Activated naive CD8-positive, alpha-beta T cell treated with anti-CD3 and anti-CD28 coated beads, Interleukin-2, amount 50 U/mL, for 24 hours (primary cell): ENCODE measurements around the gene TMEM200B.
"Not testable (repeated sequence)": the region's sequence is repeated elsewhere in the genome, so short reads cannot be mapped to it uniquely, and the experiment has no call there.

Experiments used
- ATAC-seq: fragments of 150-1000 bp; cut with Tn5 transposase; one replicate; pipeline ENCODE4 v1.10.0; 2021
- DNase-seq: peaks from one replicate; pipeline ENCODE4 v3.0.0; 2021
- H3K27ac Mint-ChIP-seq: one replicate; pipeline ENCODE4 v1.8.0; 2021; ENCODE audit warnings: mild to moderate bottlenecking, mixed read lengths
- H3K27me3 Mint-ChIP-seq: one replicate; pipeline ENCODE4 v1.8.0; 2021; ENCODE audit warnings: mixed read lengths
- H3K36me3 Mint-ChIP-seq: one replicate; pipeline ENCODE4 v1.8.0; 2021; ENCODE audit warnings: low read depth, mixed read lengths
- H3K4me1 Mint-ChIP-seq: one replicate; pipeline ENCODE4 v1.8.0; 2021; ENCODE audit warnings: mixed read lengths
- H3K4me3 Mint-ChIP-seq: one replicate; pipeline ENCODE4 v1.8.0; 2021; ENCODE audit warnings: mild to moderate bottlenecking, moderate library complexity, mixed read lengths
- H3K9me3 Mint-ChIP-seq: one replicate; pipeline ENCODE4 v1.8.0; 2021; ENCODE audit warnings: mixed read lengths

The TMEM200B gene

DNA sequence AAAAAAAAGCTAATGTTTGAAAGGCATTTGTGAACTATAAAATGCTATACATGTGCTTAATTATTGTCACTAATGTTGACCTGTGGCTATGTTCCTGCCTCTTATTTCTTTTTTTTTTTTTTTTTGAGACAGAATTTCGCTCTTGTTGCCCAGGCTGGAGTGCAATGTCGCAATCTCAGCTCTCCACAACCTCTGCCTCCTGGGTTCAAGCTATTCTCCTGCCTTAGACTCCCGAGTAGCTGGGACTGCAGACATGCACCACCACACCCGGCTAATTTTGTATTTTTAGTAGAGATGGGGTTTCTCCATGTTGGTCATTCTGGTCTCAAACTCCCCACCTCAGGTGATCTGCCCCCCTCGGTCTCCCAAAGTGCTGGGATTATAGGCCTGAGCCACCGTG, 15.7 kb downstream of the TMEM200B start:
- not testable (repeated sequence) for H3K4me1 Mint-ChIP-seq, H3K27me3 Mint-ChIP-seq, H3K27ac Mint-ChIP-seq, H3K4me3 Mint-ChIP-seq, H3K9me3 Mint-ChIP-seq, ATAC-seq, DNase-seq
- peaks cover 27% of the 10 kb centered on the region for H3K36me3 Mint-ChIP-seq

DNA sequence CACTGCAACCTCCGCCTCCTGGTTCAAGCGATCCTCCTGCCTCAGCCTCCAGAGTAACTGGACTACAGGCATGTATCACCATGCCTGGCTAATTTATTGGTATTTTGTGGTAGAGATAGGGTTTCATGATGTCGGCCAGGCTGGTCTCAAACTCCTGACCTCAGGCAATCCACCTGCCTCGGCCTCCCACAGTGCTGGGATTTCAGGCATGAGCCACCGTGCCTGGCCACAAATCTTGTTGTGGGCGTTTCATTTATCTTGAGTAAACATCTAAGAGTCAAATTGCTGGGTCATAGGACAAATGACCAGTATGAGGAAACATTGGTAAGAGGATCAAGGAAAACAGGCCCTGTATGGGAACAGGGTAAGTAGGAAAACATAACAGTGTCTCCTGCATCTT, 17.9 kb downstream of the TMEM200B start:
- H3K4me1 Mint-ChIP-seq, result no peaks in the 10 kb centered on the region
- ATAC-seq (no peak), DNase-seq (no peak)
- H3K27me3 Mint-ChIP-seq, result no peaks in the 10 kb centered on the region
- H3K9me3 Mint-ChIP-seq, result no peaks in the 10 kb centered on the region
- no peak overlapping the region for H3K4me3 Mint-ChIP-seq
- H3K27ac Mint-ChIP-seq, result no peak overlapping the region
- H3K36me3 Mint-ChIP-seq, result peaks cover 25% of the 10 kb centered on the region

DNA sequence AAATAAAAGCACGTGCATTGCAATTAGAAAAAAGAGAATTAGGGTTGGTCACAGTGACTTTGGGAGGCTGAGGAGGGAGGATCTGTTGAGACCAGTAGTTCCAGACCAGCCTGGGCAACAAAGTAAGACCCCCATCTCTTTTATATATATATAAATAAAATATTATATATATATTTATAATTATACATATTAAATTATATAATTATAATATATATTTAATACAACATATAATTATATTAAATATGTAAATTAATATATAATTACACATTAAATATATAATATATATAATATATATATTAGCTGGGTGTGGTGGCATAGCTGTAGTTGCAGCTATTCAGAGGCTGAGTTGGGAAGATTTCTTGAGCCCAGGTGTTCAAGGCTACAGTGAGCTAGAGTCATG, 23.2 kb downstream of the TMEM200B start:
- DNase-seq (no peak), ATAC-seq (no peak)
- Mint-ChIP-seq H3K27ac (no peak overlapping the region), H3K9me3 (no peaks in the 10 kb centered on the region), H3K4me1 (peaks cover 14% of the 10 kb centered on the region), H3K36me3 (peaks cover 22% of the 10 kb centered on the region), H3K27me3 (no peaks in the 10 kb centered on the region), H3K4me3 (no peak overlapping the region)

GRCh38 chr1:29099286-29099685, 24.4 kb downstream of the TMEM200B start:
- H3K4me3 Mint-ChIP-seq, result no peak overlapping the region
- H3K4me1 Mint-ChIP-seq, result peaks cover 14% of the 10 kb centered on the region
- peaks cover 30% of the 10 kb centered on the region for H3K36me3 Mint-ChIP-seq
- no peaks in the 10 kb centered on the region for H3K9me3 Mint-ChIP-seq
- H3K27ac Mint-ChIP-seq, result no peak overlapping the region
- DNase-seq (no peak), ATAC-seq (no peak)
- no peaks in the 10 kb centered on the region for H3K27me3 Mint-ChIP-seq

- ATAC-seq (peak; percentile 54), DNase-seq (no peak)
- Mint-ChIP-seq H3K36me3 (peaks cover 46% of the 10 kb centered on the region), H3K9me3 (peaks cover 6% of the 10 kb centered on the region), H3K27ac (peak overlapping the region; percentile 74), H3K4me3 (no peak overlapping the region), H3K4me1 (peaks cover 14% of the 10 kb centered on the region), H3K27me3 (no peaks in the 10 kb centered on the region)
Measured at GRCh38 chr1:29096231-29096886, 27.3 kb downstream of the TMEM200B start.

GRCh38 chr1:29094954-29095353, 28.7 kb downstream of the TMEM200B start:
- Mint-ChIP-seq H3K36me3 (peaks cover 52% of the 10 kb centered on the region), H3K4me1 (peaks cover 14% of the 10 kb centered on the region), H3K9me3 (peaks cover 6% of the 10 kb centered on the region), H3K27ac (no peak overlapping the region), H3K27me3 (no peaks in the 10 kb centered on the region), H3K4me3 (no peak overlapping the region)
- DNase-seq (no peak), ATAC-seq (no peak)

DNA sequence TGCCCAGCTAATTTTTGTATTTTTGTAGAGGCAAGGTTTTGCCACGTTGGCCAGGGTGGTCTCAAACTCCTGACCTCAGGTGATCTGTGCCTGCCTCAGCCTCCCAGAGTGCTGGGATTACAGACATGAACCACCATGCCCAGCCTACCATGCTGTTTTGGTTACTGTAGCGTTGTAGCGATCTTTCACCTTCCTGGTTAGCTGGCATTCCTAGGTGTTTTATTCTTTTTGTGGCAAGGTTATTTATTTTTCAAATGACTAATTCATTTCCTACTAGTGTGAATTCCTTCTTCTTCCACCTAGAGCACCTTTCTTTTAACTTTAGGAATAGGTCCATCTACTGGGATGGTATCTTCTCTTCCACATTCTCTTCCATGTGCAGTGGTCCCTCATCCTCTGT, 29.3 kb downstream of the TMEM200B start:
- no peak for ATAC-seq

GRCh38 chr1:29092704-29093103, 31.0 kb downstream of the TMEM200B start:
- not testable (repeated sequence) for ATAC-seq, H3K27ac Mint-ChIP-seq, DNase-seq, H3K27me3 Mint-ChIP-seq, H3K9me3 Mint-ChIP-seq, H3K4me3 Mint-ChIP-seq
- peaks cover 14% of the 10 kb centered on the region for H3K4me1 Mint-ChIP-seq
- H3K36me3 Mint-ChIP-seq, result peaks cover 48% of the 10 kb centered on the region

More for the DNA sequence above, 29.3 kb downstream of the TMEM200B start:
- no peaks in the 10 kb centered on the region for H3K27me3 Mint-ChIP-seq
- peaks cover 14% of the 10 kb centered on the region for H3K4me1 Mint-ChIP-seq
- H3K4me3 Mint-ChIP-seq, result no peak overlapping the region
- H3K9me3 Mint-ChIP-seq, result peaks cover 6% of the 10 kb centered on the region
- DNase-seq, result no peak
- peaks cover 51% of the 10 kb centered on the region for H3K36me3 Mint-ChIP-seq
- H3K27ac Mint-ChIP-seq, result no peak overlapping the region

GRCh38 chr1:29090937-29091618, 32.6 kb downstream of the TMEM200B start:
- H3K27me3 Mint-ChIP-seq, result no peaks in the 10 kb centered on the region
- H3K4me1 Mint-ChIP-seq, result peaks cover 3% of the 10 kb centered on the region
- ATAC-seq, result no peak
- no peak overlapping the region for H3K4me3 Mint-ChIP-seq
- peaks cover 50% of the 10 kb centered on the region for H3K36me3 Mint-ChIP-seq
- peaks cover 6% of the 10 kb centered on the region for H3K9me3 Mint-ChIP-seq
- DNase-seq, result no peak
- H3K27ac Mint-ChIP-seq, result no peak overlapping the region

- H3K36me3 Mint-ChIP-seq, result peaks cover 6% of the 10 kb centered on the region
- no peak overlapping the region for H3K4me3 Mint-ChIP-seq
- no peak for ATAC-seq
- H3K27me3 Mint-ChIP-seq, result no peaks in the 10 kb centered on the region
- H3K27ac Mint-ChIP-seq, result peak overlapping the region; percentile 74
- DNase-seq, result no peak
- peaks cover 20% of the 10 kb centered on the region for H3K4me1 Mint-ChIP-seq
- no peaks in the 10 kb centered on the region for H3K9me3 Mint-ChIP-seq
Measured at GRCh38 chr1:29084196-29084521, 39.5 kb downstream of the TMEM200B start.

DNA sequence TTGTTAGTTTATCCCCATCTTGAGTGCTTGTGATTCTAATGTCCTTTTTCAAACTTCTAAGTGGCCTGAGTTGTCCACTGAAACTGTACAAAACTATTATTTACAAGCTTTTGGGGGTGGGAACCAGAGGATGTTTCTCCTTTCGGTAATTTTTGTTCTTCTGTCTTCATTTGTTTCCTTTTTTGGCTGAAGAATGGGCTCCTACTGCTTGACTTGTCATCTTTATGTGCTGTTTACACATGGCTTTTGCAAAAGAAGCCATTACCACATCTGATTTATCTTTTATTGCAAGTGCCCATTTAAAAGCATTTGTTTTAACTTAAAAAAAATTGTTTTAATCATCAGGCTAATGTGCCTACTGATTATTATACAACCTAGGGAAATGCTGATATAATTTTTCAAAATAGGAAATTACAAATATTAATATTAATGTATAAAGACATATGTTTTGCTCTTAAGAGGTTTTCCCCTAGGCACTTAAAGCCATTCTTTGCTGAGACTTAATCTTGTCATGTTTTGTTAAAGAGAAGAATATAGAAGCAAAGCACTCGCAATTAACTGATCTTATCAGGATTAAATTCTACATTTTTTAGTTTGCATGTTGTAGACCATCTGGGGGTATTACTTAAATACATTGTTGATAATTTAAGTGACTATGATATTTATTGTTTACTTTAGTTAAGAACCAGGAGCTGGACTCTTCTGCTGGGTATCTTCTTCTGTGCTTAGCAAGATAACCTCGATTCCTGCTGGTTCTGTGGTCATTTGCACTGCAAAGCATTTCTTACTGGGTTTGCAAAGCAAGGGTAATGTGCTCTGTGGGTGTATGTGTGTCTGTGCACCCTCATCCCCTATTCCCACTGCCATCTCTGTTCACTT, 40.1 kb downstream of the TMEM200B start:
- ATAC-seq (peak; percentile 59), DNase-seq (no peak)
- Mint-ChIP-seq H3K4me3 (no peak overlapping the region), H3K36me3 (peaks cover 6% of the 10 kb centered on the region), H3K27ac (peak overlapping the region; percentile 74), H3K27me3 (no peaks in the 10 kb centered on the region), H3K9me3 (no peaks in the 10 kb centered on the region), H3K4me1 (peaks cover 20% of the 10 kb centered on the region)

GRCh38 chr1:29082519-29082918, 41.2 kb downstream of the TMEM200B start:
- H3K4me3 Mint-ChIP-seq, result no peak overlapping the region
- peaks cover 7% of the 10 kb centered on the region for H3K36me3 Mint-ChIP-seq
- no peak overlapping the region for H3K27ac Mint-ChIP-seq
- H3K9me3 Mint-ChIP-seq, result no peaks in the 10 kb centered on the region
- DNase-seq, result no peak
- H3K4me1 Mint-ChIP-seq, result peaks cover 20% of the 10 kb centered on the region
- no peaks in the 10 kb centered on the region for H3K27me3 Mint-ChIP-seq
- ATAC-seq, result no peak

DNA sequence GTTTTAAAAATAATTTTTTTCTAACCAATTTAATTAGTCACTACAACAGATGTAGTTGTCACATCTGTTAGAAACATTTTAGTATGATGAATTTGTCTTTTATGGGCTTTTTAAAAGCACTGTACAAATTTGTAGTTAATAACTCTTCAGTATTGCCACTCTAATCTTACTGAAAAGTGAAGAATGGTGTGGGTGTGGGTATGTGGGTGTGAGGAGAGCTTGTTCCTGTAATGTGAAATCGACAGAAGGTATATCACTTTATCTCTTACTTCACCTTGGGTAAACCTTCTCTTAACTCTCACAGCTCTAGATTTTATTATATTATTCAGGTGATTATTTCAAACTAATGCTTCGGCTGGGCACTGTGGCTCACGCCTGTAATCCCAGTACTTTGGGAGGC, 42.5 kb downstream of the TMEM200B start:
- H3K36me3 Mint-ChIP-seq, result peaks cover 6% of the 10 kb centered on the region
- peaks cover 21% of the 10 kb centered on the region for H3K4me1 Mint-ChIP-seq
- ATAC-seq, result no peak

DNA sequence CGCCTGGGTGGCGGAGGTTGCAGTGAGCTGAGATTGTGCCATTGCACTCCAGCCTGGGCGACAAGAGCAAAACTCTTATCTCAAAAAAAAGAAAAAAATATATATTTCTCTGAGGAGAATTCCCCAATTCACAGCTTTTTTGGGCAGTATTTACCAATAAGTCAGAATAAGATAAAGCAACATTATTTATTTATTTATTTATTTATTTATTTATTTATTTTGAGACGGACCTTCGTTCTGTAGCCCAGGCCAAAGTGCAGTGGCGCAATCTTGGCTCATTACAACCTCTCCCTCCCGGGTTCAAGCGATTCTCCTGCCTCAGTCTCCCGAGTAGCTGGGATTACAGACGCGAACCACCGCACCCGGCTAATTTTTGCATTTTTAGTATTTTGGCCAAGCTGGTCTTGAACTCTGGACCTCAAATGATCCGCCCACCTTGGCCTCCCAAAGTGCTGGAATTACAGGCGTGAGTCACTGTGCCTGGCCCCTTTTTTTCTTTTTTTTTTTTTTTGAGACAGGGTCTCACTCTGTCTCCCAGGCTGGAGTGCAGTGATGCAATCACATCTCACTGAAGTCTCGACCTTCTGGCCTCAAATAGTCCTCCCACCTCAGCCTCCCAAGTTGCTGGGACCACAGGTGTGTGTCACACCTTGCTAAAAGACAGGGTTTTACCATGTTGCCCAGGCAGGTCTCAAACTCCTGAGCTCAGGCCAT, 43.6 kb downstream of the TMEM200B start:
- DNase-seq, H3K9me3 Mint-ChIP-seq, H3K36me3 Mint-ChIP-seq, H3K4me3 Mint-ChIP-seq, H3K27ac Mint-ChIP-seq, ATAC-seq, H3K27me3 Mint-ChIP-seq: not testable (repeated sequence)
- peaks cover 24% of the 10 kb centered on the region for H3K4me1 Mint-ChIP-seq

More for the DNA sequence above, 42.5 kb downstream of the TMEM200B start:
- Mint-ChIP-seq H3K27me3 (no peaks in the 10 kb centered on the region), H3K9me3 (no peaks in the 10 kb centered on the region), H3K27ac (no peak overlapping the region), H3K4me3 (no peak overlapping the region)
- DNase-seq, result no peak
